Activated CD8-positive, alpha-beta T cell treated with anti-CD3 and anti-CD28 coated beads for 36 hours (primary cell): Measurements from ENCODE around the gene PADI6. TPM values are rescaled to one million over a fixed set of nuclear protein-coding genes. Genes with fewer than 3 reads are reported as not detected.
A peak's percentile ranks its signal among the peaks of the same experiment; 100 is the strongest.

Source experiments
- ATAC-seq: fragments of 200-7000 bp; cut with Tn5 transposase; one replicate; pipeline ENCODE4 v1.10.0; 2021; ENCODE audit warnings: mild to moderate bottlenecking, moderate library complexity
- CTCF ChIA-PET: fragments of 350-600 bp; sonication (Branson Sonifier 250); formaldehyde crosslinking; loops from one replicate; lab custom pipeline; 2021; ENCODE audit warnings: antibody characterized with exemption; lab: Charles Lee
- POLR2A ChIA-PET: fragments of 350-600 bp; sonication (Branson Sonifier 250); formaldehyde crosslinking; loops from one replicate; lab custom pipeline; 2021; ENCODE audit warnings: antibody characterized with exemption; lab: Charles Lee
- DNase-seq: peaks from one replicate; pipeline ENCODE4 v3.0.0-alpha.2; 2020
- H3K27ac Mint-ChIP-seq: one replicate; pipeline ENCODE4 v1.8.0; 2021; ENCODE audit warnings: mild to moderate bottlenecking, mixed read lengths
- H3K27me3 Mint-ChIP-seq: one replicate; pipeline ENCODE4 v1.8.0; 2021; ENCODE audit warnings: mixed read lengths
- H3K36me3 Mint-ChIP-seq: one replicate; pipeline ENCODE4 v1.8.0; 2021; ENCODE audit warnings: low read depth, mixed read lengths
- H3K4me1 Mint-ChIP-seq: one replicate; pipeline ENCODE4 v1.8.0; 2021; ENCODE audit warnings: low read depth, mixed read lengths
- H3K4me3 Mint-ChIP-seq: one replicate; pipeline ENCODE4 v1.8.0; 2021; ENCODE audit warnings: mild to moderate bottlenecking, moderate library complexity, mixed read lengths
- H3K9me3 Mint-ChIP-seq: one replicate; pipeline ENCODE4 v1.8.0; 2021; ENCODE audit warnings: mixed read lengths
- CTCF ChIP-seq: fragments of 200-600 bp; IDR thresholded peaks from one replicate; pipeline ENCODE4 v1.8.0; 2022; ENCODE audit warnings: antibody characterized with exemption, mild to moderate bottlenecking
- intact Hi-C: fragments of 100-400 bp; cut with micrococcal nuclease; formaldehyde crosslinking; loops from one replicate; pipeline ENCODE4 v1.10.0; 2022
- total RNA-seq, 2 experiments: library from RNA; stranded (reverse); gene quantifications; one replicate each; pipeline ENCODE4 v1.2.3, GENCODE V29; 2021

PADI6 gene
- total RNA-seq, 2 experiments from 2014 or later, result not detected

GRCh38 chr1:17420391-17420918 is 48.5 kb downstream of the PADI6 start:
- ChIA-PET CTCF (interaction anchor here (0.7 to 1.7 kb wide), 5 partner anchors 8 to 74 kb away, joined by 3 to 4 read pairs (median 3); no protein-coding TSS in a partner anchor), POLR2A (interaction anchor here (2.8 kb wide), 1 partner anchor 13 kb away, joined by 9 read pairs; no protein-coding TSS in a partner anchor)
- peaks cover 22% of the 10 kb centered on the region for H3K4me1 Mint-ChIP-seq
- H3K36me3 Mint-ChIP-seq, result peaks cover 84% of the 10 kb centered on the region
- ATAC-seq (no peak), DNase-seq (no peak)
- intact Hi-C loops, result no loop called here
- H3K4me3 Mint-ChIP-seq, result no peak overlapping the region
- H3K27ac Mint-ChIP-seq, result no peak overlapping the region
- no peaks in the 10 kb centered on the region for H3K27me3 Mint-ChIP-seq
- no peak for TF ChIP-seq CTCF
- no peaks in the 10 kb centered on the region for H3K9me3 Mint-ChIP-seq

- CTCF ChIA-PET, result interaction anchor here (0.8 kb wide), 1 partner anchor 64 kb away, joined by 3 read pairs; no protein-coding TSS in a partner anchor
- H3K9me3 Mint-ChIP-seq, result no peaks in the 10 kb centered on the region
- DNase-seq, result no peak
- H3K4me3 Mint-ChIP-seq, result no peak overlapping the region
- ATAC-seq, result no peak
- POLR2A ChIA-PET, result interaction anchor here (0.8 to 2.8 kb wide), 3 partner anchors 9 to 13 kb away, joined by 3 to 9 read pairs (median 3); no protein-coding TSS in a partner anchor
- intact Hi-C loops, result no loop called here
- no peak for TF ChIP-seq CTCF
- peaks cover 81% of the 10 kb centered on the region for H3K36me3 Mint-ChIP-seq
- H3K27me3 Mint-ChIP-seq, result no peaks in the 10 kb centered on the region
- H3K4me1 Mint-ChIP-seq, result peaks cover 24% of the 10 kb centered on the region
- peak overlapping the region; percentile 56 for H3K27ac Mint-ChIP-seq
Measured at GRCh38 chr1:17422461-17422860, 50.5 kb downstream of the PADI6 start.

GRCh38 chr1:17423781-17424245 is 51.8 kb downstream of the PADI6 start:
- POLR2A ChIA-PET, result interaction anchor here (0.6 to 3.0 kb wide), 3 partner anchors 11 to 16 kb away, joined by 3 to 15 read pairs (median 3); no protein-coding TSS in a partner anchor
- H3K9me3 Mint-ChIP-seq, result no peaks in the 10 kb centered on the region
- peaks cover 28% of the 10 kb centered on the region for H3K4me1 Mint-ChIP-seq
- no peak overlapping the region for H3K4me3 Mint-ChIP-seq
- H3K27me3 Mint-ChIP-seq, result no peaks in the 10 kb centered on the region
- CTCF ChIA-PET, result no interaction called here
- ATAC-seq (no peak), DNase-seq (no peak)
- peaks cover 73% of the 10 kb centered on the region for H3K36me3 Mint-ChIP-seq
- intact Hi-C loops, result no loop called here
- H3K27ac Mint-ChIP-seq, result peak overlapping the region; percentile 2
- TF ChIP-seq CTCF, result no peak

GRCh38 chr1:17425806-17426600 is 54.0 kb downstream of the PADI6 start:
- ChIA-PET CTCF (interaction anchor here (1.0 kb wide), 1 partner anchor 49 kb away, joined by 3 read pairs; no protein-coding TSS in a partner anchor), POLR2A (interaction anchor here (1.0 to 3.0 kb wide), 5 partner anchors 9 to 15 kb away, joined by 4 to 15 read pairs (median 4); partner anchors contain the start of gene RCC2)
- Mint-ChIP-seq H3K9me3 (no peaks in the 10 kb centered on the region), H3K4me1 (peaks cover 38% of the 10 kb centered on the region), H3K36me3 (peaks cover 63% of the 10 kb centered on the region), H3K27me3 (no peaks in the 10 kb centered on the region), H3K4me3 (no peak overlapping the region), H3K27ac (peak overlapping the region; percentile 38)
- intact Hi-C loops, result no loop called here
- DNase-seq, result no peak
- TF ChIP-seq CTCF, result no peak
- ATAC-seq, result no peak
